K562 (cell line): ENCODE measurements around the gene ZKSCAN4. TPM values are rescaled to one million over a fixed set of nuclear protein-coding genes. Genes with fewer than 3 reads are reported as not detected.

ENCODE experiments used
- DPF2 ChIP-seq: fragments of 450-650 bp; IDR thresholded peaks from 2 replicates; pipeline ENCODE4 v1.6.1; 2016
- ESRRA ChIP-seq: fragments of 450-650 bp; IDR thresholded peaks from 2 replicates; pipeline ENCODE4 v1.6.1; 2014; ENCODE audit warnings: low read depth, mild to moderate bottlenecking, moderate library complexity, borderline replicate concordance
- KDM4B ChIP-seq, 2 experiments: fragments of 450-650 bp in 1 of 2; sonication (generic) in 1 of 2; IDR thresholded peaks; 2 replicates each; pipeline ENCODE4 v1.6.1; 2016 to 2017; ENCODE audit warnings: borderline replicate concordance in 2 of 2, antibody characterized with exemption in 1 of 2, low read depth in 1 of 2, mild to moderate bottlenecking in 1 of 2
- NFE2L1 ChIP-seq: fragments of 450-650 bp; IDR thresholded peaks from 2 replicates; pipeline ENCODE4 v1.6.1; 2016; ENCODE audit warnings: missing genetic modification characterization, low read depth, mild to moderate bottlenecking, missing compliant biosample characterization, moderate library complexity, borderline replicate concordance
- RBM22 ChIP-seq: fragments of 200-400 bp; formaldehyde crosslinking; IDR thresholded peaks from 2 replicates; pipeline ENCODE4 v1.6.1; 2018; ENCODE audit warnings: low read length, low read depth; ENCODE audit not compliant: poor library complexity, severe bottlenecking
- SIN3A ChIP-seq, 2 experiments: fragments of 150-350 bp in 1 of 2; IDR thresholded peaks; 2 replicates each; pipeline ENCODE4 v1.6.1; 2011 to 2016; ENCODE audit warnings: borderline replicate concordance in 2 of 2, low read depth in 2 of 2, low read length in 2 of 2, mild to moderate bottlenecking in 2 of 2, moderate library complexity in 2 of 2; ENCODE audit not compliant: control insufficient read depth in 1 of 2
- SMC3 ChIP-seq: conservative IDR thresholded peaks from 2 replicates; pipeline ENCODE4 v1.6.1; 2011; ENCODE audit warnings: low read depth, low read length, improper control_type of control experiment; ENCODE audit not compliant: insufficient read depth
- SOX6 ChIP-seq: fragments of 450-650 bp; IDR thresholded peaks from 2 replicates; pipeline ENCODE4 v1.6.1; 2014; ENCODE audit warnings: mild to moderate bottlenecking
- SP2 ChIP-seq: IDR thresholded peaks from 2 replicates; pipeline ENCODE4 v1.6.1; 2011; ENCODE audit warnings: mild to moderate bottlenecking, low read depth, low read length, moderate library complexity; ENCODE audit not compliant: poor library complexity, severe bottlenecking; ENCODE audit errors: extremely low read depth
- STAT6 ChIP-seq: sonication (generic); formaldehyde crosslinking; IDR thresholded peaks from 2 replicates; pipeline ENCODE4 v1.8.1; 2023; ENCODE audit warnings: mild to moderate bottlenecking, missing genetic modification reagents
- polyA plus RNA-seq, 8 experiments: library from polyadenylated mRNA; depleted of rRNA in 4 of 8; stranded (reverse) in 5 of 8; unstranded in 3 of 8; fragments of >200 nt; fragmentation: Nextera tagmentation in 2 of 8; fragmentation: Illumina TruSeq in 1 of 8; extraction: Ambion mirVana in 2 of 8; extraction: Trizol in 1 of 8; gene quantifications; 2 replicates each; pipeline versions ENCODE4 v1.2.1 to v1.2.3, GENCODE V29; 2011 to 2014; ENCODE audit warnings: inconsistent platforms in 1 of 8, missing spikeins in 1 of 8
- total RNA-seq, 7 experiments: library from RNA; depleted of rRNA in 6 of 7; stranded (reverse); fragments of >200 nt in 6 of 7; fragmentation: Illumina TruSeq in 2 of 7; extraction: Trizol in 2 of 7; gene quantifications; 2 replicates each; pipeline versions ENCODE4 v1.2.1 to v1.2.3, GENCODE V29; 2011 to 2021; ENCODE audit warnings: low replicate concordance in 1 of 7

Gene ZKSCAN4
- total and polyA plus RNA-seq, 9 of the 15 experiments (the other 6 are each of a cell fraction or from before 2014, with no cell fraction given), result 1.2 to 5.3 (median 4.7) TPM

DNA sequence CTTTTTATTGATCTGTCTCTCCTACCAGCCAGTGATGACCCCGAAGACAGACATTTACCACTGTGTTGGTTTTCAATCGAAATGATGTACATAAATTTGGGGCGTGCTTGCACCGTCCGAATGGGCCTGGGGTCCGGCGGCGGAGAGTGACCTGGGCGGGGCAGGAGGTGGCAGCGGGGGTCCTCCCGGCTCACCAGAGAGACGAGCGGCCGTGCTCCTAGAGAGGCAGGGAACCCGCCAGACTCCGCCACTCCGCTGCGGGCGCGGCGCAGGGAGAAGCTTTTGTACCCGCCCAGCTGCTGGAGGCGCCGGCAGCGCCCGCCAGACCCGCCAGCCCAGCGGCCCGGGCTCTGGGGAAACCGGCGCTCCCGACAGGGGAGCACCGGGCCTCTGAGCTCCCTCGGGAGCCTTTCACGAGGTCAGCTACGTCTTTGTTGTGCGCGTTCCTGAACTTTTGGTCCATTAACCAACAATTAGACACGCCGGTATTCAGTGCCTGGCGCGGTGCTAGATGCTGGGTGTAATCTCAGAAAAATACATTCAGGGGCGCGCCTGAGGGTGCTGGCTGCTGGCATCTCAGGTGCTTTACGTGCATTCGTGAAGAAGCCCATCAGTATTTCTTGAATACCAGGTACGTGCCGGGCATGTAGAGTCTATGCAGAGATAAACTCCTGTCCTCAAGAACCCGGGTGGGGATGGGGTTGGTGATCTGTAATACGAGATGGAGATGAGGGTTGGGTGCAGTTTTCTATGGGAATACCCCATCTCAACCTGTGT, 29.4 kb upstream of the ZKSCAN4 start, which contains the start of gene PGBD1 (continued):
- TF ChIP-seq SIN3A (IDR thresholded peaks at IDR 0.05; ENCODE audit: borderline replicate concordance in 2 of 2, control insufficient read depth in 1 of 2, low read depth in 2 of 2, low read length in 2 of 2) (peak; percentile 65 to 93; a peak in 2 of 4 replicates), SMC3 (0 out of 2 replicates have a peak, but pooled peaks have one; percentile 28), DPF2 (no peak), ESRRA (peak; percentile 31; the same call in 1 of the 2 replicates), RBM22 (peak; percentile 43), KDM4B (IDR thresholded peaks at IDR 0.05; ENCODE audit: borderline replicate concordance in 2 of 2, low read depth in 1 of 2) (peak in 1 of 2 experiments; percentile 68; a peak in 1 of 4 replicates), SOX6 (peak; percentile 48; the same call in 1 of the 2 replicates), STAT6 (CRISPR knock-in tag) (no peak), SP2 (peak; percentile 90), NFE2L1 (tag) (no peak)
